Activated CD8-positive, alpha-beta T cell treated with anti-CD3 and anti-CD28 coated beads for 36 hours (primary cell): ENCODE data around the gene ASB11. TPM values are rescaled to one million over a fixed set of nuclear protein-coding genes. Genes with fewer than 3 reads are reported as not detected.
"Not testable (repeated sequence)": the region's sequence is repeated elsewhere in the genome, so short reads cannot be mapped to it uniquely, and the experiment has no call there.

Experiments used
- ATAC-seq: fragments of 200-7000 bp; cut with Tn5 transposase; one replicate; pipeline ENCODE4 v1.10.0; 2021; ENCODE audit warnings: mild to moderate bottlenecking, moderate library complexity
- CTCF ChIA-PET: fragments of 350-600 bp; sonication (Branson Sonifier 250); formaldehyde crosslinking; loops from one replicate; lab custom pipeline; 2021; ENCODE audit warnings: antibody characterized with exemption; lab: Charles Lee
- POLR2A ChIA-PET: fragments of 350-600 bp; sonication (Branson Sonifier 250); formaldehyde crosslinking; loops from one replicate; lab custom pipeline; 2021; ENCODE audit warnings: antibody characterized with exemption; lab: Charles Lee
- DNase-seq: peaks from one replicate; pipeline ENCODE4 v3.0.0-alpha.2; 2020
- H3K27ac Mint-ChIP-seq: one replicate; pipeline ENCODE4 v1.8.0; 2021; ENCODE audit warnings: mild to moderate bottlenecking, mixed read lengths
- H3K27me3 Mint-ChIP-seq: one replicate; pipeline ENCODE4 v1.8.0; 2021; ENCODE audit warnings: mixed read lengths
- H3K36me3 Mint-ChIP-seq: one replicate; pipeline ENCODE4 v1.8.0; 2021; ENCODE audit warnings: low read depth, mixed read lengths
- H3K4me1 Mint-ChIP-seq: one replicate; pipeline ENCODE4 v1.8.0; 2021; ENCODE audit warnings: low read depth, mixed read lengths
- H3K4me3 Mint-ChIP-seq: one replicate; pipeline ENCODE4 v1.8.0; 2021; ENCODE audit warnings: mild to moderate bottlenecking, moderate library complexity, mixed read lengths
- H3K9me3 Mint-ChIP-seq: one replicate; pipeline ENCODE4 v1.8.0; 2021; ENCODE audit warnings: mixed read lengths
- intact Hi-C: fragments of 100-400 bp; cut with micrococcal nuclease; formaldehyde crosslinking; loops from one replicate; pipeline ENCODE4 v1.10.0; 2022
- total RNA-seq, 2 experiments: library from RNA; stranded (reverse); gene quantifications; one replicate each; pipeline ENCODE4 v1.2.3, GENCODE V29; 2021
- TF ChIP-seq, protein P1 (sequence below): fragments of 200-600 bp; IDR thresholded peaks from one replicate; pipeline ENCODE4 v1.8.0; 2022; ENCODE audit warnings: antibody characterized with exemption, mild to moderate bottlenecking

The ASB11 gene
- total RNA-seq, 2 experiments from 2014 or later, result not detected

DNA sequence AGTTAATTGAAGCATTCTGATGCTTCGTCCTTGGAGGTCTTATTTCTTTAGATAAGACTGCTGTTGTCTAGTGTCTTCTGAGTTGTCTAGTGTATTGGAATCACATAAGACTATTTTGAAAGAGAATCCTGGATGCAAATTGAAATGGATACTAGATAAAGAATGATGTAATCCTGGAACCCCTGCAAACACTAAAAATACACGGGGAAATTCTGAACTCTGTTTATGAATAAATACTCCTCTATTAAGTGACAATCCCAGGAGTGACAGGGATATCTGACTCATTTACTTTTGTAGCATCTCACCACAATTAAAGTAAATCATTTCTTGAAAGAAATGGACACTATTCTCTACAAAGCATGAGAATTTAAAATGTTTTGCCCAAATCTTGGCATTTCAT is 968 bp downstream of the ASB11 start:
- Mint-ChIP-seq H3K4me1 (no peaks in the 10 kb centered on the region), H3K4me3 (no peak overlapping the region), H3K27ac (no peak overlapping the region), H3K27me3 (no peaks in the 10 kb centered on the region), H3K9me3 (no peaks in the 10 kb centered on the region), H3K36me3 (peaks cover 3% of the 10 kb centered on the region)
- intact Hi-C loops, result no loop called here
- ChIA-PET CTCF (no interaction called here), POLR2A (no interaction called here)
- TF ChIP-seq, protein P1, sequence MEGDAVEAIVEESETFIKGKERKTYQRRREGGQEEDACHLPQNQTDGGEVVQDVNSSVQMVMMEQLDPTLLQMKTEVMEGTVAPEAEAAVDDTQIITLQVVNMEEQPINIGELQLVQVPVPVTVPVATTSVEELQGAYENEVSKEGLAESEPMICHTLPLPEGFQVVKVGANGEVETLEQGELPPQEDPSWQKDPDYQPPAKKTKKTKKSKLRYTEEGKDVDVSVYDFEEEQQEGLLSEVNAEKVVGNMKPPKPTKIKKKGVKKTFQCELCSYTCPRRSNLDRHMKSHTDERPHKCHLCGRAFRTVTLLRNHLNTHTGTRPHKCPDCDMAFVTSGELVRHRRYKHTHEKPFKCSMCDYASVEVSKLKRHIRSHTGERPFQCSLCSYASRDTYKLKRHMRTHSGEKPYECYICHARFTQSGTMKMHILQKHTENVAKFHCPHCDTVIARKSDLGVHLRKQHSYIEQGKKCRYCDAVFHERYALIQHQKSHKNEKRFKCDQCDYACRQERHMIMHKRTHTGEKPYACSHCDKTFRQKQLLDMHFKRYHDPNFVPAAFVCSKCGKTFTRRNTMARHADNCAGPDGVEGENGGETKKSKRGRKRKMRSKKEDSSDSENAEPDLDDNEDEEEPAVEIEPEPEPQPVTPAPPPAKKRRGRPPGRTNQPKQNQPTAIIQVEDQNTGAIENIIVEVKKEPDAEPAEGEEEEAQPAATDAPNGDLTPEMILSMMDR, result no peak
- no peak for ATAC-seq
- DNase-seq, result no peak

DNA sequence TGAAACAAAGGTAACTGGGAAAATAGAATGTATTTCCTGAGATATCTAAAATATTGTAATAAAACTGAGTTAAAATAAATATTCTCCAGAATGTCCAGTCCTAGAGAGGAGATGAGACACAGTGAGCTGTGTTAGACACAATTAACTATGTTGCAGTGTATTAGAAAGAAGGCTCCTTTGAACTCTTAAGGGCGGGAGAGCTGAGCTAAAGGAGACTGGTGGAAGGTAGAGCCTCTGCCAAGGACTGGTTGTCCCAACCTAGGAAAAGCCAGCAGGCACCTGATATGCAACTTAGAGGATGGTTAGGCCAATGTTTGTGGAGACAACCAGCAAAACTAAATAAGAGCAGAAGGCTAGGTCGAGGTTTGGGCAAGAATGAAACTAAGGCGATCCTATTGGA is 4.3 kb downstream of the ASB11 start:
- DNase-seq (no peak), ATAC-seq (no peak)
- Mint-ChIP-seq H3K27ac (no peak overlapping the region), H3K4me3 (no peak overlapping the region), H3K4me1 (no peaks in the 10 kb centered on the region), H3K27me3 (no peaks in the 10 kb centered on the region), H3K9me3 (no peaks in the 10 kb centered on the region), H3K36me3 (no peaks in the 10 kb centered on the region)
- CTCF ChIA-PET, result no interaction called here
- intact Hi-C loops, result no loop called here
- TF ChIP-seq, protein P1, result no peak
- POLR2A ChIA-PET, result no interaction called here

DNA sequence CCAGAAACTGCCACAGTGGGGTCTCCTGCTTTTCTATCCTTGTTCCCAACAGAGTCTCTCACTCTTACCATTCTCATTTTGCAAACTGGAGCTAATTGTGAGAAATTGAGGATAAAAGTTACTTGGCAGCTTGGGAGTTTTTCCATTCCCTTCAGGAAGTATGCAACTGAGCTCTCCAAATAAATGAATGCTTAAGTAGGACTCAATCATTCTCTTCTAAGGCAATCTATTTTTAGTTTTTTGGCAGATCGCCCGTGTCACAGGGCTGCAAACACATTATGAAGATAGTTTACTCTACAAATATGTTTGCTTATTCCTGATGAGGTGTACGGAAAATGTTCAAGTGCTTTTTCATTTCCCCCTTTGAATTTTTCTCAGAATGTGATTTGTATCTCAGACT is 5.3 kb downstream of the ASB11 start:
- ChIA-PET POLR2A (no interaction called here), CTCF (no interaction called here)
- TF ChIP-seq, protein P1, result no peak
- H3K36me3 Mint-ChIP-seq, result no peaks in the 10 kb centered on the region
- no peak for ATAC-seq
- no peaks in the 10 kb centered on the region for H3K9me3 Mint-ChIP-seq
- H3K4me1 Mint-ChIP-seq, result no peaks in the 10 kb centered on the region
- intact Hi-C loops, result no loop called here
- H3K4me3 Mint-ChIP-seq, result no peak overlapping the region
- no peaks in the 10 kb centered on the region for H3K27me3 Mint-ChIP-seq
- H3K27ac Mint-ChIP-seq, result no peak overlapping the region
- no peak for DNase-seq

DNA sequence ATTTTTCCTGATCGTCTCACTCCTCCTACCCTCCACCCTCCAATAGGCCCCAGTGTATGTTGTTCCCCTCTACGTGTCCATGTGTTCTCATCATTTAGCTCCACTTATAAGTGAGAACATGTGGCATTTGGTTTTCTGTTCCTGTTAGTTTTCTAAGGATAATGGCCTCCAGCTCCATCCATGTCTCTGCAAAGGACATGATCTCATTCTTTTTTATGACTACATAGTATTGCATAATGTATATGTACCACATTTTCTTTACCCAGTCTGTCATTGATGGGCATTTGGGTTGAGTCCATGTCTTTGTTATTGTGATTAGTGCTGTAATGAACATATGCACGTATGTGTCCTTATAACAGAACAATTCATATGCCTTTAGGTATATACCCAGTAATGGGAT is 9.5 kb downstream of the ASB11 start:
- POLR2A ChIA-PET, H3K9me3 Mint-ChIP-seq, H3K27me3 Mint-ChIP-seq, CTCF ChIA-PET, H3K4me1 Mint-ChIP-seq, intact Hi-C loops, H3K27ac Mint-ChIP-seq, H3K36me3 Mint-ChIP-seq, H3K4me3 Mint-ChIP-seq, ATAC-seq, DNase-seq: not testable (repeated sequence)

DNA sequence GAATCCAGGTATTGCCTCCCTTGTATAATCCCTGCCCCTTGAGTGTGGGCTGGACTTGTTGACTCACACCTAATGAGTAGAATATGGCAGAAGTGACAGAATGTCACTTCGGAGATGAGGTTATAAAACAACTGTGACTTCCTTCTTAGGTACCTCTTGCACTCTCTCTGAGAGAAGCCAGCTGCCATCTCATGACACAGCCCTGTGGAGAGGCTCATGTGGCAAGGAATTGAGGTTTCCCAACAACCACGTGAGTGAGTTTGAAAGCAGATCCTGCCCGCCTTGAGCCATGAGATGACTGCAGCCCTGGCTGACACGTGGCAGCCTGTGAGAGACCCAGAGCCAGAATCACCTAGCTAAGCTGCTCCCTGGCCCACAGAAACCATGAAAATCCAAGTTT is 13.5 kb downstream of the ASB11 start:
- Mint-ChIP-seq H3K36me3 (no peaks in the 10 kb centered on the region), H3K4me3 (no peak overlapping the region), H3K27ac (no peak overlapping the region), H3K4me1 (no peaks in the 10 kb centered on the region), H3K9me3 (no peaks in the 10 kb centered on the region), H3K27me3 (no peaks in the 10 kb centered on the region)
- peak; percentile 74 for ATAC-seq
- TF ChIP-seq, protein P1, result no peak
- POLR2A ChIA-PET, result no interaction called here
- intact Hi-C loops, result loop anchor here (5.0 kb wide), 1 partner anchor 165 kb away; no protein-coding TSS in a partner anchor
- DNase-seq, result peak; percentile 36
- CTCF ChIA-PET, result no interaction called here
